HepG2 (cell line): ENCODE results near the gene AK6. TPM values are rescaled to one million over a fixed set of nuclear protein-coding genes. Genes with fewer than 3 reads are reported as not detected.

Experiments used
- ARID2 ChIP-seq: sonication (generic); formaldehyde crosslinking; IDR thresholded peaks from 2 replicates; pipeline ENCODE4 v1.8.1; 2022; ENCODE audit warnings: mild to moderate bottlenecking, missing genetic modification reagents, borderline replicate concordance
- CBX5 ChIP-seq: sonication (generic); formaldehyde crosslinking; IDR thresholded peaks from 2 replicates; pipeline ENCODE4 v1.4.0; 2020; ENCODE audit warnings: missing genetic modification reagents, borderline replicate concordance
- DNMT3B ChIP-seq: conservative IDR thresholded peaks from 2 replicates; pipeline ENCODE4 v1.6.1; 2016; ENCODE audit warnings: missing biosample characterization, control low read depth
- GATAD2A ChIP-seq: IDR thresholded peaks from 2 replicates; pipeline ENCODE4 v1.6.1; 2016
- IRF2 ChIP-seq: IDR thresholded peaks from 2 replicates; pipeline ENCODE4 v1.6.1; 2018; ENCODE audit warnings: missing genetic modification reagents, missing compliant biosample characterization
- IRX3 ChIP-seq: sonication (generic); formaldehyde crosslinking; IDR thresholded peaks from 2 replicates; pipeline ENCODE4 v1.8.1; 2023; ENCODE audit warnings: mild to moderate bottlenecking, low read depth, missing genetic modification reagents, borderline replicate concordance
- MED1 ChIP-seq: sonication (generic); formaldehyde crosslinking; IDR thresholded peaks from 2 replicates; pipeline ENCODE4 v1.4.0; 2020; ENCODE audit warnings: missing genetic modification reagents
- NFE2 ChIP-seq: sonication (generic); formaldehyde crosslinking; IDR thresholded peaks from 2 replicates; pipeline ENCODE4 v1.4.0; 2020; ENCODE audit warnings: missing genetic modification reagents
- RBM22 ChIP-seq: fragments of 200-400 bp; formaldehyde crosslinking; optimal IDR thresholded peaks from 2 replicates; pipeline ENCODE3; 2017; ENCODE audit warnings: mild to moderate bottlenecking, low read length, moderate library complexity
- REPIN1 ChIP-seq: sonication (generic); formaldehyde crosslinking; IDR thresholded peaks from 2 replicates; pipeline ENCODE4 v1.8.0; 2022; ENCODE audit warnings: missing genetic modification reagents, low read depth, mild to moderate bottlenecking, borderline replicate concordance
- SIN3A ChIP-seq: IDR thresholded peaks from 2 replicates; pipeline ENCODE4 v1.6.1; 2011; ENCODE audit warnings: low read depth, mild to moderate bottlenecking, control low read depth, low read length, borderline replicate concordance
- SRY ChIP-seq: sonication (generic); formaldehyde crosslinking; IDR thresholded peaks from 2 replicates; pipeline ENCODE4 v1.8.0; 2022; ENCODE audit warnings: mild to moderate bottlenecking, missing genetic modification reagents
- YEATS4 ChIP-seq: sonication (generic); formaldehyde crosslinking; IDR thresholded peaks from 2 replicates; pipeline ENCODE4 v1.4.0; 2020; ENCODE audit warnings: missing genetic modification reagents, borderline replicate concordance
- ZNF253 ChIP-seq: sonication (generic); formaldehyde crosslinking; IDR thresholded peaks from 2 replicates; pipeline ENCODE4 v1.8.0; 2022; ENCODE audit warnings: mild to moderate bottlenecking, missing genetic modification reagents, borderline replicate concordance
- ZNF382 ChIP-seq: sonication (generic); formaldehyde crosslinking; IDR thresholded peaks from 2 replicates; pipeline ENCODE4 v1.5.0; 2020; ENCODE audit warnings: missing genetic modification reagents, mild to moderate bottlenecking, borderline replicate concordance
- ZNF589 ChIP-seq: sonication (generic); formaldehyde crosslinking; conservative IDR thresholded peaks from 2 replicates; pipeline ENCODE4 v1.8.0; 2022; ENCODE audit warnings: mild to moderate bottlenecking, moderate library complexity, missing genetic modification reagents
- ZNF766 ChIP-seq: sonication (generic); formaldehyde crosslinking; IDR thresholded peaks from 2 replicates; pipeline ENCODE4 v1.5.0; 2020; ENCODE audit warnings: missing genetic modification reagents, borderline replicate concordance
- polyA plus RNA-seq, 8 experiments: library from polyadenylated mRNA; depleted of rRNA in 3 of 8; stranded (reverse) in 7 of 8; unstranded in 1 of 8; fragments of >200 nt; fragmentation: Illumina TruSeq in 4 of 8; extraction: Trizol in 4 of 8; gene quantifications; 2 replicates each; pipeline versions ENCODE4 v1.2.1 to v1.2.3, GENCODE V29; 2011 to 2016; ENCODE audit warnings: low read depth in 4 of 8, missing spikeins in 1 of 8, mixed read lengths in 1 of 8; ENCODE audit not compliant: insufficient read depth in 1 of 8
- total RNA-seq, 5 experiments: library from RNA; depleted of rRNA; stranded (reverse); fragments of >200 nt; fragmentation: Illumina TruSeq; extraction: Trizol; gene quantifications; 2 replicates each; pipeline ENCODE4 v1.2.3, GENCODE V29; 2016; ENCODE audit warnings: low read depth in 1 of 5
- TF ChIP-seq, protein P1 (sequence below): sonication (generic); formaldehyde crosslinking; IDR thresholded peaks from 2 replicates; pipeline ENCODE4 v1.5.1; 2020; ENCODE audit warnings: mild to moderate bottlenecking, moderate library complexity, missing genetic modification reagents
- TF ChIP-seq, protein P2 (sequence below): sonication (generic); formaldehyde crosslinking; IDR thresholded peaks from 2 replicates; pipeline ENCODE4 v1.5.0; 2020; ENCODE audit warnings: mild to moderate bottlenecking, missing genetic modification reagents
- TF ChIP-seq, protein P3 (sequence below), 2 experiments: IDR thresholded peaks; 2 replicates each; pipeline ENCODE4 v1.6.1; 2011 to 2012; ENCODE audit warnings: low read length in 2 of 2, borderline replicate concordance in 1 of 2, low read depth in 1 of 2, mild to moderate bottlenecking in 1 of 2, moderate library complexity in 1 of 2

AK6 gene
- total and polyA plus RNA-seq, 2 of the 13 experiments (the other 11 are each of a cell fraction or from before 2014, with no cell fraction given): 31.1 to 77.2 TPM

DNA sequence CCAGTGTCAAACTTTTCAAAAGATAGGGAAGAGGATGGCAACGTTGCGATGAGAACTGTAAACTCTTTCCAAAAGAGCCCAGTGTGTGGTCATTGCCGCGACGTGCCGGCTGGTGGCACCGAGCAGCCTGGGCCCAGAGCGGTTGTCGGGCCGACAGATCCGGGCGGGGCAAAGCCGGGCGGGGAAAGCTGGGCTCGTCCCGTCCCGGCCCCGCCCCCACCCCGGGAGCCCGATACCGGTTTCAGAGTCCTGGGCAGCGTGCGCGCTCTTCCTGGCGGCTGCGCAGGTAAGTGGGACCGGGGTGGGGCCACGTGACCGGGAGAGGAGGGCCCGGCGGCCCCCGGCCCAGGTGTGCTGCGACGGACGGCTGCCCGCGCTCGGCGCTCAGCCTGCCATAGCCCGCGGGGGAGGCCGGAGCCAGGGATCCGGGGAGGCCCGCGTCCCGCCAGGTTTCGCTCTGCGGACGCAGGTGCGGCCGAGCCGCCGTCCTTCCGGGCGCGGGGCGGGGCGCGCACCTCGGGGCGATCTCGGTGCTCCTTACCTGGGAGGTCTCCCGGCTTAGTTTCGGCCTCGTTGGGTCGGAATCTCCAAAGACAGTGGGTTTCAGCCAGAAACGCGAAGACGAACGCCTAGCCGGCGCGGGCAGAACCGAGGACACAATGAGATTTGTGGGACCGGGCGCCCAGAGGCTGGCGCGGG, 45.7 kb upstream of the AK6 start, which contains the start of gene MARVELD2 (continued):
- TF ChIP-seq SRY (peak; percentile 84; the same call in 1 of the 2 replicates), SIN3A (0 out of 2 replicates have a peak, but pooled peaks have one; percentile 60), ZNF253 (CRISPR knock-in tag) (peak; percentile 27; the same call in 1 of the 2 replicates), YEATS4 (peak; percentile 93), ZNF382 (CRISPR knock-in tag) (no peak), RBM22 (no peak), GATAD2A (0 out of 2 replicates have a peak, but pooled peaks have one; percentile 27), REPIN1 (CRISPR knock-in tag) (peak; percentile 73; the same call in 1 of the 2 replicates), IRF2 (CRISPR knock-in tag) (peak; percentile 53), ARID2 (CRISPR knock-in tag) (peak; percentile 20; the same call in 1 of the 2 replicates), ZNF766 (CRISPR knock-in tag) (no peak; the same call in 1 of the 2 replicates), MED1 (peak; percentile 77), DNMT3B (CRISPR knock-in tag) (no peak), IRX3 (CRISPR knock-in tag) (0 out of 2 replicates have a peak, but pooled peaks have one; percentile 81), NFE2 (CRISPR knock-in tag) (no peak), CBX5 (peak; percentile 67; the same call in 1 of the 2 replicates), ZNF589 (CRISPR knock-in tag) (peak; percentile 79; the same call in 1 of the 2 replicates)
- TF ChIP-seq, protein P1, sequence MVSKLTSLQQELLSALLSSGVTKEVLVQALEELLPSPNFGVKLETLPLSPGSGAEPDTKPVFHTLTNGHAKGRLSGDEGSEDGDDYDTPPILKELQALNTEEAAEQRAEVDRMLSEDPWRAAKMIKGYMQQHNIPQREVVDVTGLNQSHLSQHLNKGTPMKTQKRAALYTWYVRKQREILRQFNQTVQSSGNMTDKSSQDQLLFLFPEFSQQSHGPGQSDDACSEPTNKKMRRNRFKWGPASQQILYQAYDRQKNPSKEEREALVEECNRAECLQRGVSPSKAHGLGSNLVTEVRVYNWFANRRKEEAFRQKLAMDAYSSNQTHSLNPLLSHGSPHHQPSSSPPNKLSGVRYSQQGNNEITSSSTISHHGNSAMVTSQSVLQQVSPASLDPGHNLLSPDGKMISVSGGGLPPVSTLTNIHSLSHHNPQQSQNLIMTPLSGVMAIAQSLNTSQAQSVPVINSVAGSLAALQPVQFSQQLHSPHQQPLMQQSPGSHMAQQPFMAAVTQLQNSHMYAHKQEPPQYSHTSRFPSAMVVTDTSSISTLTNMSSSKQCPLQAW (CRISPR knock-in tag): peak; percentile 67
- TF ChIP-seq, protein P2, sequence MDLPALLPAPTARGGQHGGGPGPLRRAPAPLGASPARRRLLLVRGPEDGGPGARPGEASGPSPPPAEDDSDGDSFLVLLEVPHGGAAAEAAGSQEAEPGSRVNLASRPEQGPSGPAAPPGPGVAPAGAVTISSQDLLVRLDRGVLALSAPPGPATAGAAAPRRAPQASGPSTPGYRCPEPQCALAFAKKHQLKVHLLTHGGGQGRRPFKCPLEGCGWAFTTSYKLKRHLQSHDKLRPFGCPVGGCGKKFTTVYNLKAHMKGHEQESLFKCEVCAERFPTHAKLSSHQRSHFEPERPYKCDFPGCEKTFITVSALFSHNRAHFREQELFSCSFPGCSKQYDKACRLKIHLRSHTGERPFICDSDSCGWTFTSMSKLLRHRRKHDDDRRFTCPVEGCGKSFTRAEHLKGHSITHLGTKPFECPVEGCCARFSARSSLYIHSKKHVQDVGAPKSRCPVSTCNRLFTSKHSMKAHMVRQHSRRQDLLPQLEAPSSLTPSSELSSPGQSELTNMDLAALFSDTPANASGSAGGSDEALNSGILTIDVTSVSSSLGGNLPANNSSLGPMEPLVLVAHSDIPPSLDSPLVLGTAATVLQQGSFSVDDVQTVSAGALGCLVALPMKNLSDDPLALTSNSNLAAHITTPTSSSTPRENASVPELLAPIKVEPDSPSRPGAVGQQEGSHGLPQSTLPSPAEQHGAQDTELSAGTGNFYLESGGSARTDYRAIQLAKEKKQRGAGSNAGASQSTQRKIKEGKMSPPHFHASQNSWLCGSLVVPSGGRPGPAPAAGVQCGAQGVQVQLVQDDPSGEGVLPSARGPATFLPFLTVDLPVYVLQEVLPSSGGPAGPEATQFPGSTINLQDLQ (CRISPR knock-in tag): no peak
- TF ChIP-seq, protein P3, sequence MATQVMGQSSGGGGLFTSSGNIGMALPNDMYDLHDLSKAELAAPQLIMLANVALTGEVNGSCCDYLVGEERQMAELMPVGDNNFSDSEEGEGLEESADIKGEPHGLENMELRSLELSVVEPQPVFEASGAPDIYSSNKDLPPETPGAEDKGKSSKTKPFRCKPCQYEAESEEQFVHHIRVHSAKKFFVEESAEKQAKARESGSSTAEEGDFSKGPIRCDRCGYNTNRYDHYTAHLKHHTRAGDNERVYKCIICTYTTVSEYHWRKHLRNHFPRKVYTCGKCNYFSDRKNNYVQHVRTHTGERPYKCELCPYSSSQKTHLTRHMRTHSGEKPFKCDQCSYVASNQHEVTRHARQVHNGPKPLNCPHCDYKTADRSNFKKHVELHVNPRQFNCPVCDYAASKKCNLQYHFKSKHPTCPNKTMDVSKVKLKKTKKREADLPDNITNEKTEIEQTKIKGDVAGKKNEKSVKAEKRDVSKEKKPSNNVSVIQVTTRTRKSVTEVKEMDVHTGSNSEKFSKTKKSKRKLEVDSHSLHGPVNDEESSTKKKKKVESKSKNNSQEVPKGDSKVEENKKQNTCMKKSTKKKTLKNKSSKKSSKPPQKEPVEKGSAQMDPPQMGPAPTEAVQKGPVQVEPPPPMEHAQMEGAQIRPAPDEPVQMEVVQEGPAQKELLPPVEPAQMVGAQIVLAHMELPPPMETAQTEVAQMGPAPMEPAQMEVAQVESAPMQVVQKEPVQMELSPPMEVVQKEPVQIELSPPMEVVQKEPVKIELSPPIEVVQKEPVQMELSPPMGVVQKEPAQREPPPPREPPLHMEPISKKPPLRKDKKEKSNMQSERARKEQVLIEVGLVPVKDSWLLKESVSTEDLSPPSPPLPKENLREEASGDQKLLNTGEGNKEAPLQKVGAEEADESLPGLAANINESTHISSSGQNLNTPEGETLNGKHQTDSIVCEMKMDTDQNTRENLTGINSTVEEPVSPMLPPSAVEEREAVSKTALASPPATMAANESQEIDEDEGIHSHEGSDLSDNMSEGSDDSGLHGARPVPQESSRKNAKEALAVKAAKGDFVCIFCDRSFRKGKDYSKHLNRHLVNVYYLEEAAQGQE (IDR thresholded peaks at IDR 0.05; ENCODE audit: borderline replicate concordance in 1 of 2, low read depth in 1 of 2, low read length in 2 of 2): no peak
